SK-N-SH (cell line): ENCODE results near the gene OXER1. TPM values are rescaled to one million over a fixed set of nuclear protein-coding genes. Genes with fewer than 3 reads are reported as not detected.

ENCODE experiments used
- CTCF ChIA-PET: fragments of 300-600, 350-600 bp; formaldehyde crosslinking; extraction: SDS; loops from one replicate; lab custom pipeline; 2021; lab: Yijun Ruan, JAX
- POLR2A ChIA-PET: fragments of 350-600 bp; sonication (Branson Sonifier 250); formaldehyde crosslinking; extraction: SDS; loops from one replicate; lab custom pipeline; 2020; ENCODE audit warnings: antibody characterized with exemption, inconsistent platforms; lab: Yijun Ruan, JAX
- DNase-seq: peaks from one replicate; pipeline ENCODE4 v3.0.0; 2012
- H2AFZ ChIP-seq: fragments of 200-600 bp; sonication (generic); 2 replicates; pipeline ENCODE4 v1.8.1; 2016; ENCODE audit warnings: antibody characterized with exemption, mild to moderate bottlenecking, low read depth
- H3F3A ChIP-seq: fragments of 200-600 bp; sonication (generic); replicated peaks from 2 replicates; pipeline ENCODE3; 2016; ENCODE audit warnings: antibody characterized with exemption, mild to moderate bottlenecking; ENCODE audit not compliant: insufficient read depth
- H3K27ac ChIP-seq, 2 experiments: fragments of 200-500 bp in 1 of 2; fragments of 200-600 bp in 1 of 2; sonication (Bioruptor generic) in 1 of 2; sonication (generic), shearing (Covaris generic) in 1 of 2; 2 replicates each; pipeline versions ENCODE4 v1.5.1 to v1.6.1; 2014 to 2016; ENCODE audit warnings: low read depth in 2 of 2, inconsistent platforms in 1 of 2, low read length in 1 of 2, mild to moderate bottlenecking in 1 of 2, mixed read lengths in 1 of 2
- H3K27me3 ChIP-seq: fragments of 200-600 bp; sonication (generic), shearing (Covaris generic); 2 replicates; pipeline ENCODE4 v1.6.1; 2016; ENCODE audit warnings: mixed run types; ENCODE audit not compliant: insufficient read depth
- H3K36me3 ChIP-seq, 2 experiments: fragments of 200-500 bp in 1 of 2; fragments of 200-600 bp in 1 of 2; sonication (Bioruptor generic) in 1 of 2; sonication (generic) in 1 of 2; replicated peaks in 1 of 2; 2 replicates each; pipeline versions ENCODE3 to v1.5.1; 2014 to 2016; ENCODE audit warnings: low read length in 1 of 2, mild to moderate bottlenecking in 1 of 2; ENCODE audit not compliant: insufficient read depth in 2 of 2, control insufficient read depth in 1 of 2
- H3K4me1 ChIP-seq, 2 experiments: fragments of 200-500 bp in 1 of 2; fragments of 200-600 bp in 1 of 2; sonication (Bioruptor generic) in 1 of 2; sonication (generic), shearing (Covaris generic) in 1 of 2; 2 replicates each; pipeline versions ENCODE4 v1.5.1 to v1.6.1; 2014 to 2016; ENCODE audit warnings: low read depth in 1 of 2, low read length in 1 of 2, mixed run types in 1 of 2; ENCODE audit not compliant: insufficient read depth in 2 of 2, control insufficient read depth in 1 of 2
- H3K4me2 ChIP-seq: fragments of 200-600 bp; sonication (generic), shearing (Covaris generic); 2 replicates; pipeline ENCODE4 v1.6.1; 2017; ENCODE audit warnings: mixed run types
- H3K4me3 ChIP-seq, 2 experiments: fragments of 200-500 bp in 1 of 2; fragments of 200-600 bp in 1 of 2; sonication (Bioruptor generic) in 1 of 2; sonication (generic), shearing (Covaris generic) in 1 of 2; 2 replicates each; pipeline versions ENCODE4 v1.5.1 to v1.8.1; 2014 to 2016; ENCODE audit warnings: low read depth in 2 of 2, inconsistent platforms in 1 of 2, low read length in 1 of 2, mild to moderate bottlenecking in 1 of 2, mixed read lengths in 1 of 2, moderate library complexity in 1 of 2
- H3K79me2 ChIP-seq: fragments of 200-600 bp; sonication (generic); 2 replicates; pipeline ENCODE4 v1.8.1; 2017; ENCODE audit warnings: mild to moderate bottlenecking; ENCODE audit not compliant: insufficient read depth
- H3K9ac ChIP-seq: fragments of 200-600 bp; sonication (generic); 2 replicates; pipeline ENCODE4 v1.6.1; 2017; ENCODE audit warnings: mixed run types
- H3K9me2 ChIP-seq: fragments of 200-600 bp; sonication (generic); 2 replicates; pipeline ENCODE4 v1.6.1; 2017; ENCODE audit warnings: mixed run types
- H3K9me3 ChIP-seq: fragments of 200-600 bp; sonication (generic); 2 replicates; pipeline ENCODE4 v1.6.1; 2017; ENCODE audit warnings: mixed run types, mild to moderate bottlenecking, moderate library complexity
- H4K20me1 ChIP-seq: fragments of 200-600 bp; sonication (generic); 2 replicates; pipeline ENCODE4 v1.6.1; 2017; ENCODE audit warnings: mild to moderate bottlenecking, mixed run types; ENCODE audit not compliant: insufficient read depth
- CHD2 ChIP-seq: fragments of 150-350 bp; IDR thresholded peaks from 2 replicates; pipeline ENCODE4 v1.6.1; 2018; ENCODE audit warnings: low read length; ENCODE audit not compliant: partially characterized antibody
- ELF1 ChIP-seq: IDR thresholded peaks from 2 replicates; pipeline ENCODE4 v1.4.0; 2012
- EP300 ChIP-seq, 2 experiments: IDR thresholded peaks; 2 replicates each; pipeline versions ENCODE4 v1.4.0 to v1.6.1; 2012; ENCODE audit warnings: borderline replicate concordance in 1 of 2, low read depth in 1 of 2, low read length in 1 of 2
- EZH2phosphoT487 ChIP-seq: fragments of 200-600 bp; sonication (generic); IDR thresholded peaks from 2 replicates; pipeline ENCODE4 v1.6.1; 2017; ENCODE audit warnings: low read depth, mixed run types, mild to moderate bottlenecking, antibody characterized with exemption, moderate library complexity, borderline replicate concordance
- FOSL2 ChIP-seq: IDR thresholded peaks from 2 replicates; pipeline ENCODE4 v1.4.0; 2012; ENCODE audit warnings: low read depth, mild to moderate bottlenecking, moderate library complexity, borderline replicate concordance
- FOXM1 ChIP-seq: IDR thresholded peaks from 2 replicates; pipeline ENCODE4 v1.4.0; 2012; ENCODE audit warnings: low read depth, mild to moderate bottlenecking
- GATA2 ChIP-seq: sonication (generic); formaldehyde crosslinking; IDR thresholded peaks from 2 replicates; pipeline ENCODE4 v1.5.0; 2020; ENCODE audit warnings: mild to moderate bottlenecking, missing genetic modification reagents
- MAX ChIP-seq: IDR thresholded peaks from 2 replicates; pipeline ENCODE4 v1.4.0; 2012; ENCODE audit warnings: low read depth
- MEF2A ChIP-seq: IDR thresholded peaks from 2 replicates; pipeline ENCODE4 v1.4.0; 2012; ENCODE audit warnings: low read depth, borderline replicate concordance
- MXI1 ChIP-seq: IDR thresholded peaks from 2 replicates; pipeline ENCODE4 v1.6.1; 2012; ENCODE audit warnings: mild to moderate bottlenecking, low read depth, low read length, improper control_type of control experiment
- NRF1 ChIP-seq: IDR thresholded peaks from 2 replicates; pipeline ENCODE4 v1.6.1; 2012; ENCODE audit warnings: low read depth, mild to moderate bottlenecking, low read length
- POLR2AphosphoS5 ChIP-seq: IDR thresholded peaks from 2 replicates; pipeline ENCODE4 v1.6.1; 2012; ENCODE audit warnings: low read depth, low read length
- RAD21 ChIP-seq: IDR thresholded peaks from 2 replicates; pipeline ENCODE4 v1.6.1; 2012; ENCODE audit warnings: mild to moderate bottlenecking, low read length
- RCOR1 ChIP-seq: fragments of 150-350 bp; IDR thresholded peaks from 2 replicates; pipeline ENCODE4 v1.6.1; 2017; ENCODE audit warnings: antibody characterized with exemption, low read length
- RFX5 ChIP-seq: IDR thresholded peaks from 2 replicates; pipeline ENCODE4 v1.6.1; 2012; ENCODE audit warnings: mild to moderate bottlenecking, improper control_type of control experiment, low read length
- RXRA ChIP-seq: IDR thresholded peaks from 2 replicates; pipeline ENCODE4 v1.4.0; 2012; ENCODE audit warnings: low read depth, mild to moderate bottlenecking, borderline replicate concordance
- SMC3 ChIP-seq: IDR thresholded peaks from 2 replicates; pipeline ENCODE4 v1.6.1; 2012; ENCODE audit warnings: low read depth, low read length, improper control_type of control experiment
- TEAD4 ChIP-seq: IDR thresholded peaks from 2 replicates; pipeline ENCODE4 v1.4.0; 2012; ENCODE audit warnings: mild to moderate bottlenecking, borderline replicate concordance; ENCODE audit not compliant: insufficient read depth
- YY1 ChIP-seq: IDR thresholded peaks from 2 replicates; pipeline ENCODE4 v1.4.0; 2012; ENCODE audit warnings: low read depth, mild to moderate bottlenecking
- WGBS: methylation state at CpG from one replicate; pipeline ENCODE4 v1.1.6; 2017; ENCODE audit warnings: low lambda C conversion rate; 5-methylcytosine and 5-hydroxymethylcytosine counted together
- polyA plus RNA-seq, 3 experiments: library from polyadenylated mRNA; depleted of rRNA; stranded (reverse); fragments of >200 nt; gene quantifications; 2 replicates each; pipeline ENCODE4 v1.2.3, GENCODE V29; 2012
- TF ChIP-seq, protein P1 (sequence below): IDR thresholded peaks from 2 replicates; pipeline ENCODE4 v1.4.0; 2012; ENCODE audit warnings: low read depth, borderline replicate concordance

The OXER1 gene
- polyA plus RNA-seq, 1 of the 3 experiments (the other 2 are of a cell fraction): not detected

GRCh38 chr2:42804891-42805290, 41.0 kb upstream of the OXER1 start:
- H3F3A ChIP-seq: peaks cover 7% of the 10 kb centered on the region
- H3K79me2 ChIP-seq: no peaks in the 10 kb centered on the region
- no peak for DNase-seq
- 78% methylated on average over 5 of the region's 5 CpGs for WGBS
- no peak overlapping the region for H3K4me2 ChIP-seq
- H3K4me1 ChIP-seq: peaks cover 0 to 8% of the 10 kb centered on the region in 2 experiments; a peak in 1 of 4 replicates
- H3K9me2 ChIP-seq: no peaks in the 10 kb centered on the region
- TF ChIP-seq MEF2A: no peak
- TF ChIP-seq RXRA: no peak
- no peak for TF ChIP-seq NRF1
- TF ChIP-seq ELF1: no peak
- TF ChIP-seq EP300 (IDR thresholded peaks at IDR 0.05; ENCODE audit: borderline replicate concordance in 1 of 2, low read depth in 1 of 2, low read length in 1 of 2): no peak
- no peak for TF ChIP-seq GATA2
- no peak for TF ChIP-seq MAX
- TF ChIP-seq RAD21: no peak
- TF ChIP-seq FOXM1: no peak
- TF ChIP-seq CHD2: no peak
- no peak for TF ChIP-seq MXI1
- TF ChIP-seq, protein P1, sequence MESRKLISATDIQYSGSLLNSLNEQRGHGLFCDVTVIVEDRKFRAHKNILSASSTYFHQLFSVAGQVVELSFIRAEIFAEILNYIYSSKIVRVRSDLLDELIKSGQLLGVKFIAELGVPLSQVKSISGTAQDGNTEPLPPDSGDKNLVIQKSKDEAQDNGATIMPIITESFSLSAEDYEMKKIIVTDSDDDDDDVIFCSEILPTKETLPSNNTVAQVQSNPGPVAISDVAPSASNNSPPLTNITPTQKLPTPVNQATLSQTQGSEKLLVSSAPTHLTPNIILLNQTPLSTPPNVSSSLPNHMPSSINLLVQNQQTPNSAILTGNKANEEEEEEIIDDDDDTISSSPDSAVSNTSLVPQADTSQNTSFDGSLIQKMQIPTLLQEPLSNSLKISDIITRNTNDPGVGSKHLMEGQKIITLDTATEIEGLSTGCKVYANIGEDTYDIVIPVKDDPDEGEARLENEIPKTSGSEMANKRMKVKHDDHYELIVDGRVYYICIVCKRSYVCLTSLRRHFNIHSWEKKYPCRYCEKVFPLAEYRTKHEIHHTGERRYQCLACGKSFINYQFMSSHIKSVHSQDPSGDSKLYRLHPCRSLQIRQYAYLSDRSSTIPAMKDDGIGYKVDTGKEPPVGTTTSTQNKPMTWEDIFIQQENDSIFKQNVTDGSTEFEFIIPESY: no peak
- TF ChIP-seq RFX5: no peak
- no peak overlapping the region for H3K4me3 ChIP-seq
- H2AFZ ChIP-seq: no peak overlapping the region
- CTCF ChIA-PET: interaction anchor here (1.6 kb wide), 1 partner anchor 24 kb away, joined by 3 read pairs; no protein-coding TSS in a partner anchor
- H4K20me1 ChIP-seq: no peaks in the 10 kb centered on the region
- no peaks in the 10 kb centered on the region for H3K27me3 ChIP-seq
- no peaks in the 10 kb centered on the region for H3K36me3 ChIP-seq
- H3K9ac ChIP-seq: no peak overlapping the region
- no peak overlapping the region for H3K27ac ChIP-seq
- POLR2A ChIA-PET: no interaction called here
- H3K9me3 ChIP-seq: no peaks in the 10 kb centered on the region

DNA sequence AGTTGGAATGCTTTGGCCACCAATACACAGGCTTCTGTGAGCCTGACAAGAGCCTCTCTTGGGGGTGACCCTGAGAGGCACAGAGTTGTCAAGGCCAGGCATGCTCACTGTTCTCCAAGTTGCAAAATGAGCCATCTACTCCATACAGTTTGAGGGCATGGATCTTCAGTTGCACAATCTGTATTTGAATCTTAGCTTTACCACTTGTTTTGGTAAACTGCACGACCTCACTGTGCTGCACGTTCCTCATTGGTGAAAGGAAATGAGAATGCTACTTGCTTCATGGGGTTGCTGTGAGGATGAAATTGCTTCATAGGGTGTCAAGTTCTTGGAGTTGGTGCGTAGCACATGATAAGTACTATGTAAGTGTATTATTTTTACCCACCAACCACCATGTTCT, 40.4 kb upstream of the OXER1 start:
- Histone ChIP-seq H3K27ac (no peak overlapping the region), H3K79me2 (no peaks in the 10 kb centered on the region), H4K20me1 (no peaks in the 10 kb centered on the region), H3K4me2 (no peak overlapping the region), H3F3A (peaks cover 3% of the 10 kb centered on the region), H3K4me3 (no peak overlapping the region), H2AFZ (no peak overlapping the region), H3K4me1 (peaks cover 0 to 8% of the 10 kb centered on the region in 2 experiments; a peak in 1 of 4 replicates), H3K9me3 (no peaks in the 10 kb centered on the region), H3K27me3 (no peaks in the 10 kb centered on the region), H3K9me2 (no peaks in the 10 kb centered on the region), H3K36me3 (no peaks in the 10 kb centered on the region), H3K9ac (no peak overlapping the region)
- POLR2A ChIA-PET: no interaction called here
- CTCF ChIA-PET: interaction anchor here (1.6 kb wide), 1 partner anchor 24 kb away, joined by 3 read pairs; no protein-coding TSS in a partner anchor
- no peak for DNase-seq
- 62% methylated on average over 3 of the region's 3 CpGs for WGBS
- no peak for TF ChIP-seq NRF1
- no peak for TF ChIP-seq ELF1
- TF ChIP-seq TEAD4: no peak
- no peak for TF ChIP-seq RCOR1
- no peak for TF ChIP-seq MXI1
- no peak for TF ChIP-seq POLR2AphosphoS5
- no peak for TF ChIP-seq FOSL2
- no peak for TF ChIP-seq YY1
- no peak for TF ChIP-seq EZH2phosphoT487
- no peak for TF ChIP-seq SMC3
- no peak for TF ChIP-seq MEF2A
- TF ChIP-seq MAX: no peak
